SK-N-SH treated with all-trans-retinoic acid at 6 μM for 48 hours (cell line): Measurements from ENCODE around the gene ANKRD13D.

Source experiments
- ATAC-seq: fragments of 200-7000 bp; cut with Tn5 transposase; 3 replicates; pipeline ENCODE4 v1.9.1; 2020; ENCODE audit warnings: mild to moderate bottlenecking, moderate library complexity
- ARNTL ChIP-seq: fragments of 450-650 bp; formaldehyde crosslinking; IDR thresholded peaks from 2 replicates; pipeline ENCODE4 v1.5.0; 2020; ENCODE audit warnings: low read depth, mild to moderate bottlenecking, moderate library complexity, borderline replicate concordance
- BACH2 ChIP-seq: fragments of 250-450 bp; sonication (Bioruptor Pico); IDR thresholded peaks from 2 replicates; pipeline ENCODE4 v1.9.0; 2021; ENCODE audit warnings: mild to moderate bottlenecking, borderline replicate concordance
- CREB5 ChIP-seq: fragments of 250-450 bp; sonication (Bioruptor Pico); IDR thresholded peaks from 2 replicates; pipeline ENCODE4 v1.5.1; 2020; ENCODE audit warnings: low read depth, mild to moderate bottlenecking, moderate library complexity
- CSDC2 ChIP-seq: fragments of 250-450 bp; sonication (Bioruptor Pico); IDR thresholded peaks from 2 replicates; pipeline ENCODE4 v1.5.0; 2020; ENCODE audit warnings: mild to moderate bottlenecking, moderate library complexity
- CSRNP3 ChIP-seq: fragments of 250-450 bp; sonication (Bioruptor Pico); IDR thresholded peaks from 2 replicates; pipeline ENCODE4 v1.5.1; 2021; ENCODE audit warnings: mild to moderate bottlenecking, moderate library complexity
- GLIS3 ChIP-seq: fragments of 250-450 bp; sonication (Bioruptor Pico); IDR thresholded peaks from 2 replicates; pipeline ENCODE4 v1.5.0; 2020; ENCODE audit warnings: mild to moderate bottlenecking, moderate library complexity
- ISL1 ChIP-seq: fragments of 250-450 bp; sonication (Bioruptor Pico); IDR thresholded peaks from 2 replicates; pipeline ENCODE4 v2.1.2; 2022; ENCODE audit warnings: mild to moderate bottlenecking, moderate library complexity
- OSR1 ChIP-seq: fragments of 250-450 bp; sonication (Bioruptor Pico); IDR thresholded peaks from 2 replicates; pipeline ENCODE4 v1.8.0; 2022; ENCODE audit warnings: moderate library complexity, mild to moderate bottlenecking, inconsistent platforms
- PATZ1 ChIP-seq: fragments of 250-450 bp; sonication (Bioruptor Pico); IDR thresholded peaks from 2 replicates; pipeline ENCODE4 v1.8.0; 2020; ENCODE audit warnings: mild to moderate bottlenecking, moderate library complexity, borderline replicate concordance
- POU6F1 ChIP-seq: fragments of 250-450 bp; sonication (Bioruptor Pico); IDR thresholded peaks from 2 replicates; pipeline ENCODE4 v1.8.0; 2021; ENCODE audit warnings: low read depth, mild to moderate bottlenecking, moderate library complexity, borderline replicate concordance
- PPARA ChIP-seq: fragments of 250-450 bp; sonication (Bioruptor Pico); IDR thresholded peaks from 2 replicates; pipeline ENCODE4 v1.5.0; 2020; ENCODE audit warnings: mild to moderate bottlenecking, borderline replicate concordance
- RARB ChIP-seq: fragments of 250-450 bp; sonication (Bioruptor Pico); IDR thresholded peaks from 2 replicates; pipeline ENCODE4 v1.8.0; 2021; ENCODE audit warnings: mild to moderate bottlenecking, moderate library complexity
- SNAI2 ChIP-seq: fragments of 250-450 bp; sonication (Bioruptor Pico); IDR thresholded peaks from 2 replicates; pipeline ENCODE4 v1.5.0; 2020; ENCODE audit warnings: mild to moderate bottlenecking, moderate library complexity
- TCF4 ChIP-seq: fragments of 250-450 bp; sonication (Bioruptor Pico); IDR thresholded peaks from 2 replicates; pipeline ENCODE4 v1.8.0; 2021; ENCODE audit warnings: mild to moderate bottlenecking, moderate library complexity, borderline replicate concordance
- TOX ChIP-seq: fragments of 250-450 bp; sonication (Bioruptor Pico); IDR thresholded peaks from 2 replicates; pipeline ENCODE4 v1.8.0; 2021; ENCODE audit warnings: mild to moderate bottlenecking, moderate library complexity, borderline replicate concordance
- TSHZ2 ChIP-seq: fragments of 250-450 bp; sonication (Bioruptor Pico); IDR thresholded peaks from 2 replicates; pipeline ENCODE4 v1.5.0; 2020; ENCODE audit warnings: mild to moderate bottlenecking, moderate library complexity
- ZC3H10 ChIP-seq: fragments of 250-450 bp; sonication (Bioruptor Pico); IDR thresholded peaks from 2 replicates; pipeline ENCODE4 v1.5.1; 2021; ENCODE audit warnings: mild to moderate bottlenecking, moderate library complexity
- ZFP3 ChIP-seq: fragments of 250-450 bp; sonication (Bioruptor Pico); IDR thresholded peaks from 2 replicates; pipeline ENCODE4 v1.5.0; 2020; ENCODE audit warnings: mild to moderate bottlenecking, moderate library complexity
- ZFP30 ChIP-seq: fragments of 450-650 bp; formaldehyde crosslinking; IDR thresholded peaks from 2 replicates; pipeline ENCODE4 v1.5.0; 2022; ENCODE audit warnings: mild to moderate bottlenecking, moderate library complexity
- ZNF565 ChIP-seq: fragments of 450-650 bp; formaldehyde crosslinking; conservative IDR thresholded peaks from 2 replicates; pipeline ENCODE4 v1.5.0; 2020; ENCODE audit warnings: low read depth, mild to moderate bottlenecking, moderate library complexity
- ZNF70 ChIP-seq: fragments of 450-650 bp; formaldehyde crosslinking; IDR thresholded peaks from 2 replicates; pipeline ENCODE4 v1.5.0; 2020; ENCODE audit warnings: mild to moderate bottlenecking, moderate library complexity
- ZNF8 ChIP-seq: fragments of 450-650 bp; formaldehyde crosslinking; IDR thresholded peaks from 2 replicates; pipeline ENCODE4 v1.5.0; 2020; ENCODE audit warnings: mild to moderate bottlenecking, moderate library complexity

ANKRD13D gene

GRCh38 chr11:67282155-67282875 is 6.8 kb upstream of the ANKRD13D start:
- ATAC-seq: no peak
- TF ChIP-seq PPARA (no peak), ZNF565 (no peak), CREB5 (CRISPR knock-in tag) (no peak), ZFP30 (CRISPR knock-in tag) (no peak)
- TF ChIP-seq, all 23 proteins: peak for 0

- ATAC-seq: no peak
- TF ChIP-seq GLIS3 (no peak), BACH2 (CRISPR knock-in tag) (no peak), CSDC2 (CRISPR knock-in tag) (no peak), PATZ1 (no peak), ZC3H10 (no peak), ZFP3 (no peak), POU6F1 (no peak), ARNTL (no peak), ISL1 (CRISPR knock-in tag) (no peak), CREB5 (CRISPR knock-in tag) (no peak), TSHZ2 (CRISPR knock-in tag) (no peak), TOX (CRISPR knock-in tag) (no peak), RARB (CRISPR knock-in tag) (no peak), PPARA (no peak), ZNF8 (CRISPR knock-in tag) (no peak)
Observed at GRCh38 chr11:67282876-67283371, 6.2 kb upstream of the ANKRD13D start.

- no peak for ATAC-seq
- no peak for TF ChIP-seq TCF4
- TF ChIP-seq CREB5 (CRISPR knock-in tag): no peak
- TF ChIP-seq RARB (CRISPR knock-in tag): no peak
- no peak for TF ChIP-seq CSDC2 (CRISPR knock-in tag)
- TF ChIP-seq PATZ1: no peak
- no peak for TF ChIP-seq ZFP3
- TF ChIP-seq ZNF70: no peak
- TF ChIP-seq SNAI2: no peak
- TF ChIP-seq CSRNP3: no peak
- TF ChIP-seq OSR1: no peak
- TF ChIP-seq ARNTL: no peak
- no peak for TF ChIP-seq ZFP30 (CRISPR knock-in tag)
- no peak for TF ChIP-seq PPARA
- TF ChIP-seq GLIS3: no peak
- TF ChIP-seq, all 23 proteins: peak for 0
Observed at GRCh38 chr11:67283481-67283963, 5.6 kb upstream of the ANKRD13D start.
